Ovary (tissue), 3 donors: ENCODE measurements around the gene TMEM45B.

Source experiments
- EP300 ChIP-seq: sonication (generic); formaldehyde crosslinking; IDR thresholded peaks from one replicate; pipeline ENCODE4 v1.6.1; 2017; ENCODE audit warnings: antibody characterized with exemption
- POLR2A ChIP-seq: fragments of 450-650 bp; IDR thresholded peaks from one replicate; pipeline ENCODE4 v1.6.1; 2017; ENCODE audit warnings: antibody characterized with exemption, mild to moderate bottlenecking, moderate library complexity
- TF ChIP-seq, protein P1 (sequence below), 3 donors: fragments of 450-650 bp in 2 of 3; fragments of 200-600 bp in 1 of 3; IDR thresholded peaks; one replicate each; pipeline versions ENCODE4 v1.5.1 to v1.8.0; 2016 to 2022; ENCODE audit warnings: antibody characterized with exemption in 3 of 3, mild to moderate bottlenecking in 1 of 3
- donor health status: DM: no; HTN: no; CAD: no.

DNA sequence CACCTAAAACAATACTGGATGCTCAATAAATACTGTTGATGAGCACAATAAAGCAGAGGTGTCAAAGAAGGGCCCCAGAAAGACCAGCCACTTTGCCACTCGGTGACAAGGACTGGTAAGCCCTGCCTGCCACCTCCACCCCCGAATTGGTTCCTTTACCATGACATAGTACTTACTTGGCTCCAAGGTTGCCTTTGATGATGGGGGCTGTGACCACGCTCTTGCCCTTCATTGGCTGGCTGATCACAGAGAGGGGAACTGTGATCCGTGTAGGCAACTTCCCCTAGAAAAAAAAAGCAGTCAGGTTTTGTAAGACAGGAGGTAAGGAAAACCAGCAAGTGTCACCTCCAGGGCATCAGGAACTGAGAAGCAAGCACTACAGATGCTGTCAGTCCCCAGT is 50.1 kb downstream of the TMEM45B start:
- TF ChIP-seq, protein P1, sequence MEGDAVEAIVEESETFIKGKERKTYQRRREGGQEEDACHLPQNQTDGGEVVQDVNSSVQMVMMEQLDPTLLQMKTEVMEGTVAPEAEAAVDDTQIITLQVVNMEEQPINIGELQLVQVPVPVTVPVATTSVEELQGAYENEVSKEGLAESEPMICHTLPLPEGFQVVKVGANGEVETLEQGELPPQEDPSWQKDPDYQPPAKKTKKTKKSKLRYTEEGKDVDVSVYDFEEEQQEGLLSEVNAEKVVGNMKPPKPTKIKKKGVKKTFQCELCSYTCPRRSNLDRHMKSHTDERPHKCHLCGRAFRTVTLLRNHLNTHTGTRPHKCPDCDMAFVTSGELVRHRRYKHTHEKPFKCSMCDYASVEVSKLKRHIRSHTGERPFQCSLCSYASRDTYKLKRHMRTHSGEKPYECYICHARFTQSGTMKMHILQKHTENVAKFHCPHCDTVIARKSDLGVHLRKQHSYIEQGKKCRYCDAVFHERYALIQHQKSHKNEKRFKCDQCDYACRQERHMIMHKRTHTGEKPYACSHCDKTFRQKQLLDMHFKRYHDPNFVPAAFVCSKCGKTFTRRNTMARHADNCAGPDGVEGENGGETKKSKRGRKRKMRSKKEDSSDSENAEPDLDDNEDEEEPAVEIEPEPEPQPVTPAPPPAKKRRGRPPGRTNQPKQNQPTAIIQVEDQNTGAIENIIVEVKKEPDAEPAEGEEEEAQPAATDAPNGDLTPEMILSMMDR (IDR thresholded peaks at IDR 0.05), result no peak
- TF ChIP-seq EP300 (no peak), POLR2A (no peak)
